Activated naive CD8-positive, alpha-beta T cell treated with anti-CD3 and anti-CD28 coated beads, Interleukin-2, amount 50 U/mL, for 24 hours (primary cell): ENCODE data around the gene FOSL1.

Experiments
- ATAC-seq: fragments of 150-1000 bp; cut with Tn5 transposase; one replicate; pipeline ENCODE4 v1.10.0; 2021
- DNase-seq: peaks from one replicate; pipeline ENCODE4 v3.0.0; 2021
- H3K27ac Mint-ChIP-seq: one replicate; pipeline ENCODE4 v1.8.0; 2021; ENCODE audit warnings: mild to moderate bottlenecking, mixed read lengths
- H3K27me3 Mint-ChIP-seq: one replicate; pipeline ENCODE4 v1.8.0; 2021; ENCODE audit warnings: mixed read lengths
- H3K36me3 Mint-ChIP-seq: one replicate; pipeline ENCODE4 v1.8.0; 2021; ENCODE audit warnings: low read depth, mixed read lengths
- H3K4me1 Mint-ChIP-seq: one replicate; pipeline ENCODE4 v1.8.0; 2021; ENCODE audit warnings: mixed read lengths
- H3K4me3 Mint-ChIP-seq: one replicate; pipeline ENCODE4 v1.8.0; 2021; ENCODE audit warnings: mild to moderate bottlenecking, moderate library complexity, mixed read lengths
- H3K9me3 Mint-ChIP-seq: one replicate; pipeline ENCODE4 v1.8.0; 2021; ENCODE audit warnings: mixed read lengths

The FOSL1 gene

GRCh38 chr11:65900125-65900898 is at the start of gene FOSL1:
FOSL1 (minus strand) TSS chr11:65900388; CDS start chr11:65900339, 49 bp downstream.
- Mint-ChIP-seq H3K36me3 (peaks cover 29% of the 10 kb centered on the region), H3K27ac (peak within 1 kb of the TSS; percentile 82), H3K27me3 (peaks cover 6% of the 10 kb centered on the region), H3K9me3 (no peaks in the 10 kb centered on the region), H3K4me1 (peaks cover 44% of the 10 kb centered on the region), H3K4me3 (peak within 1 kb of the TSS; percentile 88)
- ATAC-seq (peak; percentile 90), DNase-seq (peak; percentile 95)

GRCh38 chr11:65947603-65948125 is 47.5 kb upstream of the FOSL1 start:
- no peak for ATAC-seq
- peaks cover 2% of the 10 kb centered on the region for H3K27me3 Mint-ChIP-seq
- H3K9me3 Mint-ChIP-seq, result no peaks in the 10 kb centered on the region
- no peaks in the 10 kb centered on the region for H3K36me3 Mint-ChIP-seq
- H3K4me3 Mint-ChIP-seq, result no peak overlapping the region
- no peak for DNase-seq
- H3K4me1 Mint-ChIP-seq, result no peaks in the 10 kb centered on the region
- H3K27ac Mint-ChIP-seq, result no peak overlapping the region

GRCh38 chr11:65947133-65947532 is 46.9 kb upstream of the FOSL1 start:
- Mint-ChIP-seq H3K9me3 (no peaks in the 10 kb centered on the region), H3K27me3 (peaks cover 2% of the 10 kb centered on the region), H3K4me1 (no peaks in the 10 kb centered on the region), H3K4me3 (no peak overlapping the region), H3K36me3 (no peaks in the 10 kb centered on the region), H3K27ac (no peak overlapping the region)
- ATAC-seq, result no peak
- no peak for DNase-seq

DNA sequence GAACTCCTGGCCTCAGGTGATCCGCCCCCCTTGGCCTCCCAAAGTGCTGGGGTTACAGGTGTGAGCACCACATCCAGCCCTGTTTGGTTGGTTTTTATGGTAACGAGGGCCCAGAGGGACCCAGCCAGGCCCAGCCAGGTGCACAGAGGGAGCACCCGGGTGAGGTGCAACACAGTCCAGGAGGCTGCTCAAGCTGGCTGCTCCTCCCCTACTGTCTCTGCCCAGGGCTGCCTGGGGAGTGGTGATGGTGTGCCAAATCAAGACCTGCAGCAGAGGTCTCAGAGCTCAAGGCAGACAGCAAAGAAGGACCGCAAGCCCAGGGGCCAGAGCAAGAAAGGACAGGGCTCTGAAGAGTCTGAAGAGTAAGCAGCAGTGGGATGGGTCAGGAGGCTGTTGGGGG is 46.5 kb upstream of the FOSL1 start:
- DNase-seq (no peak), ATAC-seq (no peak)
- Mint-ChIP-seq H3K27me3 (peaks cover 2% of the 10 kb centered on the region), H3K4me1 (peaks cover under 1% of the 10 kb centered on the region), H3K36me3 (no peaks in the 10 kb centered on the region), H3K4me3 (no peak overlapping the region), H3K9me3 (no peaks in the 10 kb centered on the region), H3K27ac (no peak overlapping the region)

- H3K27ac Mint-ChIP-seq, result no peak overlapping the region
- no peaks in the 10 kb centered on the region for H3K36me3 Mint-ChIP-seq
- H3K27me3 Mint-ChIP-seq, result peaks cover 6% of the 10 kb centered on the region
- no peak for DNase-seq
- no peaks in the 10 kb centered on the region for H3K9me3 Mint-ChIP-seq
- peaks cover 6% of the 10 kb centered on the region for H3K4me1 Mint-ChIP-seq
- ATAC-seq, result no peak
- H3K4me3 Mint-ChIP-seq, result no peak overlapping the region
These were observed 45.9 kb upstream of the FOSL1 start for GRCh38 chr11:65945941-65946558.

DNA sequence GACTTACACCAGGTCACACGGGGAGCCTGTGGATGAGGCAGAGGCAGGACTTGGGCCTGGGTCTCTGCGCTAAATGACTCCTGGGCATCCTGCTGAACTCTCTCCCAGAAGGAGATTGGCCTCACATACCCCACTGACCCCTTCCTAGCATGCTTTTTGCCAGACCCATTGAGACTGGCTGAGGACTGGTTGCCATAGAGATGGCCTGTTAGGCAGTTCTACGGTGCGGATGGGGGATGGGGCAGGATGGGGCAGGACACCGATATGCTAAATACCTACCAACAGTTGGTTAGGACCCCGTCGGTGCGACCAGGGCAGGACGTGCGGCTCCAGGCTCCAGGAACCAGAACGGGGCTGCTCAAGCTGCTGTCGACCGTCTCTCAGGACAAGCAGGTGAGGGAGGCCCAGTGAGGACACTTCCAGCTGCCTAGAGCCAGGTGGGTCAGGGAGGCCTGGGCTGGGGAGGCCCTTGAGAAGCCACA is 45.3 kb upstream of the FOSL1 start, which contains the start of gene TSGA10IP:
Gene TSGA10IP (plus strand): TSS at position 51 of the 482 bp plus-strand sequence. CDS start 196 bp downstream, at position 247.
- ATAC-seq, result no peak
- Mint-ChIP-seq H3K36me3 (no peaks in the 10 kb centered on the region), H3K4me1 (peaks cover 6% of the 10 kb centered on the region), H3K27ac (no peak within 1 kb of the TSS), H3K27me3 (peaks cover 6% of the 10 kb centered on the region), H3K4me3 (no peak within 1 kb of the TSS), H3K9me3 (no peaks in the 10 kb centered on the region)
- DNase-seq, result no peak

- DNase-seq (no peak), ATAC-seq (no peak)
- peaks cover 8% of the 10 kb centered on the region for H3K27me3 Mint-ChIP-seq
- H3K36me3 Mint-ChIP-seq, result no peaks in the 10 kb centered on the region
- H3K4me1 Mint-ChIP-seq, result peaks cover 6% of the 10 kb centered on the region
- no peak overlapping the region for H3K27ac Mint-ChIP-seq
- H3K4me3 Mint-ChIP-seq, result no peak overlapping the region
- no peaks in the 10 kb centered on the region for H3K9me3 Mint-ChIP-seq
These were observed 44.6 kb upstream of the FOSL1 start for GRCh38 chr11:65944767-65945166.

DNA sequence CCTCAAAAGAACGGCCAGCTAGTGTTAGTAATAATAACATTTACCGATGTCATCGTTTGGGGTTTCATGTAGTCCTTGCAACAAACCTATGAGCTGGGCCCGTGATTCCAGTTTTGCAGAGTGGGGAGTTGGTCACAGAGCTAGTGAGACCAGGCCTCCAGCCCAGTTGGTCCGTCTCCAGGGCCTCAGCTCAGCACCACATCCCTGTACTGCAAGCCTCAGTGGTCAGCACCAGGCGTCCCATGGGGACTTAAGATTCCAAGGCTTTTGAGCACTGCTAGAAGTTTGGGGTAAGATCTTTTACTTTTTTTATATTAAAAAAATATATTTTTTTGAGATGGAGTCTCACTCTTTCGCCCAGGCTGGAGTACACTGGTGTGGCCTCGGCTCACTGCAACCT is 44.0 kb upstream of the FOSL1 start:
- Mint-ChIP-seq H3K27me3 (peaks cover 8% of the 10 kb centered on the region), H3K4me1 (peaks cover 6% of the 10 kb centered on the region), H3K36me3 (no peaks in the 10 kb centered on the region), H3K27ac (no peak overlapping the region), H3K4me3 (no peak overlapping the region), H3K9me3 (no peaks in the 10 kb centered on the region)
- ATAC-seq, result no peak
- DNase-seq, result no peak

GRCh38 chr11:65942531-65942930 is 42.3 kb upstream of the FOSL1 start:
- no peaks in the 10 kb centered on the region for H3K36me3 Mint-ChIP-seq
- DNase-seq (no peak), ATAC-seq (no peak)
- H3K4me3 Mint-ChIP-seq, result no peak overlapping the region
- H3K27ac Mint-ChIP-seq, result no peak overlapping the region
- H3K4me1 Mint-ChIP-seq, result peaks cover 6% of the 10 kb centered on the region
- H3K27me3 Mint-ChIP-seq, result peaks cover 6% of the 10 kb centered on the region
- no peaks in the 10 kb centered on the region for H3K9me3 Mint-ChIP-seq

DNA sequence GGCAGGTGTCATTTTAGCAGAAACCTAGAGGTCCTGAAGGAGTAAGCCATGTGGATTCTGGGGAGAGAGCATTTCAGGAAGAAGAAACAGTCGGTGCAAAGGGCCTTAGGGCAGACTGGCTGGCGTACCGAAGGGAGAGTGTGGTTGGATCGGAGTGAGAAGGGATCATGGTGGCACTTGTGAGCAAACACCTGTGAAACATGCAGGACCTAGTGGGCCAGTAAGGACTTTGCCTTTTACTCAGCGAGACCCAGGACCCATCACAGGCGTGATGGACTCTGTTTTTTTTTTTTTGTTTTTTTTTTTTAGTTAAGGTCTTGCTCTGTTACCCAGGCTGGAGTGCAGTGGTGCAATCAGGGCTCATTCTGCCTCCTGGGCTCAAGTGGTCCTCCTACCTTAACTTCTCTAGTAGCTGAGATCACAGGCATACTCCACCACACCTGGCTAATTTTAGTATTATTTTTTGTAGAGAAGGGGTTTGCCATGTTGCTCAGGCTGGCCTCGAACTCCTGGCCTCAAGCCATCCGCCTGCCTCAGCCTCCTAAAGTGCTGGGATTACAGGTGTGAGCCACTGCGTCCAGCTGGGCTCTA is 41.6 kb upstream of the FOSL1 start:
- ATAC-seq (no peak), DNase-seq (no peak)
- Mint-ChIP-seq H3K36me3 (no peaks in the 10 kb centered on the region), H3K27ac (no peak overlapping the region), H3K27me3 (peaks cover 6% of the 10 kb centered on the region), H3K9me3 (no peaks in the 10 kb centered on the region), H3K4me3 (no peak overlapping the region), H3K4me1 (peaks cover 6% of the 10 kb centered on the region)

GRCh38 chr11:65937766-65938165 is 37.6 kb upstream of the FOSL1 start:
- DNase-seq (no peak), ATAC-seq (no peak)
- H3K4me3 Mint-ChIP-seq, result no peak overlapping the region
- H3K36me3 Mint-ChIP-seq, result no peaks in the 10 kb centered on the region
- H3K27me3 Mint-ChIP-seq, result peaks cover 6% of the 10 kb centered on the region
- peaks cover 9% of the 10 kb centered on the region for H3K4me1 Mint-ChIP-seq
- no peaks in the 10 kb centered on the region for H3K9me3 Mint-ChIP-seq
- no peak overlapping the region for H3K27ac Mint-ChIP-seq

GRCh38 chr11:65934014-65934413 is 33.8 kb upstream of the FOSL1 start:
- Mint-ChIP-seq H3K27ac (no peak overlapping the region), H3K9me3 (no peaks in the 10 kb centered on the region), H3K4me3 (no peak overlapping the region)

GRCh38 chr11:65932558-65932919 is 32.4 kb upstream of the FOSL1 start:
- no peak for DNase-seq
- Mint-ChIP-seq H3K4me1 (peaks cover 45% of the 10 kb centered on the region), H3K27me3 (no peaks in the 10 kb centered on the region), H3K36me3 (no peaks in the 10 kb centered on the region), H3K4me3 (no peak overlapping the region), H3K27ac (no peak overlapping the region), H3K9me3 (no peaks in the 10 kb centered on the region)
- ATAC-seq, result no peak

More at GRCh38 chr11:65934014-65934413, 33.8 kb upstream of the FOSL1 start:
- Mint-ChIP-seq H3K27me3 (no peaks in the 10 kb centered on the region), H3K36me3 (no peaks in the 10 kb centered on the region), H3K4me1 (peaks cover 30% of the 10 kb centered on the region)
- ATAC-seq, result no peak
- DNase-seq, result no peak

GRCh38 chr11:65931773-65932557 is 31.8 kb upstream of the FOSL1 start:
- H3K27me3 Mint-ChIP-seq, result no peaks in the 10 kb centered on the region
- H3K4me1 Mint-ChIP-seq, result peaks cover 50% of the 10 kb centered on the region
- H3K4me3 Mint-ChIP-seq, result no peak overlapping the region
- H3K36me3 Mint-ChIP-seq, result no peaks in the 10 kb centered on the region
- no peaks in the 10 kb centered on the region for H3K9me3 Mint-ChIP-seq
- ATAC-seq (peak; percentile 47), DNase-seq (no peak)
- H3K27ac Mint-ChIP-seq, result no peak overlapping the region
